ENCODE data around the gene ATP6V1A. TPM values are rescaled to one million over a fixed set of nuclear protein-coding genes. Genes with fewer than 3 reads are reported as not detected.
"Not testable (repeated sequence)": the region's sequence is repeated elsewhere in the genome, so short reads cannot be mapped to it uniquely, and the experiment has no call there.

ATP6V1A gene
- total and polyA plus RNA-seq, 2 donors, result 30.0 to 39.6 TPM

GRCh38 chr3:113847664-113848461, 101.0 kb downstream of the ATP6V1A start:
- 97% methylated on average over 2 of the region's 2 CpGs for WGBS
- H3K27ac ChIP-seq (ENCODE audit: low read depth in 1 of 2, low read length in 1 of 2), result no peak overlapping the region
- H3K4me1 ChIP-seq (ENCODE audit: control insufficient read depth in 2 of 2, insufficient read depth in 2 of 2, low read length in 2 of 2), result no peaks in the 10 kb centered on the region
- H3K27me3 ChIP-seq (ENCODE audit: control insufficient read depth in 2 of 2, insufficient read depth in 1 of 2, low read length in 1 of 2), result no peaks in the 10 kb centered on the region
- H3K9me3 ChIP-seq (ENCODE audit: control insufficient read depth in 2 of 2, insufficient read depth in 1 of 2, low read length in 1 of 2), result no peaks in the 10 kb centered on the region
- no peak overlapping the region for H3K4me3 ChIP-seq (ENCODE audit: low read length in 2 of 2)
- H3K36me3 ChIP-seq (ENCODE audit: control insufficient read depth in 2 of 2, insufficient read depth in 2 of 2, low read length in 1 of 2), result no peaks in the 10 kb centered on the region
- DNase-seq (ENCODE audit: low read depth in 6 of 9, low spot score in 9 of 9), result no peak

- not testable (repeated sequence) for H3K4me1 ChIP-seq (ENCODE audit: control insufficient read depth in 2 of 2, insufficient read depth in 2 of 2, low read length in 2 of 2); H3K36me3 ChIP-seq (ENCODE audit: control insufficient read depth in 2 of 2, insufficient read depth in 2 of 2, low read length in 1 of 2); H3K27me3 ChIP-seq (ENCODE audit: control insufficient read depth in 2 of 2, insufficient read depth in 1 of 2, low read length in 1 of 2); H3K4me3 ChIP-seq (ENCODE audit: low read length in 2 of 2); DNase-seq (ENCODE audit: low read depth in 6 of 9, low spot score in 9 of 9); H3K27ac ChIP-seq (ENCODE audit: low read depth in 1 of 2, low read length in 1 of 2); H3K9me3 ChIP-seq (ENCODE audit: control insufficient read depth in 2 of 2, insufficient read depth in 1 of 2, low read length in 1 of 2)
- 98% methylated on average over 3 of the region's 3 CpGs for WGBS
These were observed 102.2 kb downstream of the ATP6V1A start for GRCh38 chr3:113849071-113849470.

- not testable (repeated sequence) for H3K27me3 ChIP-seq (ENCODE audit: control insufficient read depth in 2 of 2, insufficient read depth in 1 of 2, low read length in 1 of 2); H3K9me3 ChIP-seq (ENCODE audit: control insufficient read depth in 2 of 2, insufficient read depth in 1 of 2, low read length in 1 of 2); H3K36me3 ChIP-seq (ENCODE audit: control insufficient read depth in 2 of 2, insufficient read depth in 2 of 2, low read length in 1 of 2); H3K4me3 ChIP-seq (ENCODE audit: low read length in 2 of 2); H3K27ac ChIP-seq (ENCODE audit: low read depth in 1 of 2, low read length in 1 of 2); DNase-seq (ENCODE audit: low read depth in 6 of 9, low spot score in 9 of 9); H3K4me1 ChIP-seq (ENCODE audit: control insufficient read depth in 2 of 2, insufficient read depth in 2 of 2, low read length in 2 of 2)
- WGBS, result 94% methylated on average over 17 of the region's 22 CpGs
These were observed 103.0 kb downstream of the ATP6V1A start for GRCh38 chr3:113849841-113850240.

GRCh38 chr3:113850391-113850790, 103.6 kb downstream of the ATP6V1A start:
- H3K9me3 ChIP-seq (ENCODE audit: control insufficient read depth in 2 of 2, insufficient read depth in 1 of 2, low read length in 1 of 2); H3K36me3 ChIP-seq (ENCODE audit: control insufficient read depth in 2 of 2, insufficient read depth in 2 of 2, low read length in 1 of 2); H3K27ac ChIP-seq (ENCODE audit: low read depth in 1 of 2, low read length in 1 of 2); H3K27me3 ChIP-seq (ENCODE audit: control insufficient read depth in 2 of 2, insufficient read depth in 1 of 2, low read length in 1 of 2); H3K4me3 ChIP-seq (ENCODE audit: low read length in 2 of 2); DNase-seq (ENCODE audit: low read depth in 6 of 9, low spot score in 9 of 9); H3K4me1 ChIP-seq (ENCODE audit: control insufficient read depth in 2 of 2, insufficient read depth in 2 of 2, low read length in 2 of 2): not testable (repeated sequence)
- WGBS, result 87% methylated on average over 9 of the region's 9 CpGs

GRCh38 chr3:113852506-113852905, 105.7 kb downstream of the ATP6V1A start:
- no peaks in the 10 kb centered on the region for H3K9me3 ChIP-seq (ENCODE audit: control insufficient read depth in 2 of 2, insufficient read depth in 1 of 2, low read length in 1 of 2)
- H3K4me1 ChIP-seq (ENCODE audit: control insufficient read depth in 2 of 2, insufficient read depth in 2 of 2, low read length in 2 of 2), result no peaks in the 10 kb centered on the region
- WGBS, result 92% methylated on average over 3 of the region's 3 CpGs
- H3K36me3 ChIP-seq (ENCODE audit: control insufficient read depth in 2 of 2, insufficient read depth in 2 of 2, low read length in 1 of 2), result no peaks in the 10 kb centered on the region
- H3K27ac ChIP-seq (ENCODE audit: low read depth in 1 of 2, low read length in 1 of 2), result no peak overlapping the region
- H3K4me3 ChIP-seq (ENCODE audit: low read length in 2 of 2), result no peak overlapping the region
- H3K27me3 ChIP-seq (ENCODE audit: control insufficient read depth in 2 of 2, insufficient read depth in 1 of 2, low read length in 1 of 2), result no peaks in the 10 kb centered on the region
- no peak for DNase-seq (ENCODE audit: low read depth in 6 of 9, low spot score in 9 of 9)

Other genes starting within 250 kb of the ATP6V1A start
- 10.2 TPM for gene SPICE1, start 231.9 kb upstream of the ATP6V1A start, total RNA-seq
- 4.4 TPM for gene SPICE1, start 231.9 kb upstream of the ATP6V1A start, polyA plus RNA-seq
- gene SIDT1, start 214.5 kb upstream of the ATP6V1A start, total RNA-seq, result 4.2 TPM
- 12.6 TPM for gene SIDT1, start 214.5 kb upstream of the ATP6V1A start, polyA plus RNA-seq
- 9.3 TPM for gene USF3, start 50.4 kb upstream of the ATP6V1A start, total RNA-seq
- 8.6 TPM for gene USF3, start 50.4 kb upstream of the ATP6V1A start, polyA plus RNA-seq
- gene NAA50, start 786 bp upstream of the ATP6V1A start, total RNA-seq, result 68.7 TPM
- 43.6 TPM for gene NAA50, start 786 bp upstream of the ATP6V1A start, polyA plus RNA-seq
- gene GRAMD1C, start 91.8 kb downstream of the ATP6V1A start, total RNA-seq, result 0.76 TPM
- 8.6 TPM for gene GRAMD1C, start 91.8 kb downstream of the ATP6V1A start, polyA plus RNA-seq
- 1.7 TPM for gene ZDHHC23, start 201.0 kb downstream of the ATP6V1A start, total RNA-seq
- 2.2 TPM for gene ZDHHC23, start 201.0 kb downstream of the ATP6V1A start, polyA plus RNA-seq